Measurements from ENCODE around the gene LTB4R. TPM values are rescaled to one million over a fixed set of nuclear protein-coding genes. Genes with fewer than 3 reads are reported as not detected.

Gene LTB4R
- total RNA-seq, 2 donors from 2014 or later = 5.6 TPM

GRCh38 chr14:24277606-24278321, 33.5 kb upstream of the LTB4R start:
- intact Hi-C loops (cut with DNase I) = no loop called here

GRCh38 chr14:24278424-24278823, 32.9 kb upstream of the LTB4R start:
- intact Hi-C loops (cut with DNase I) = no loop called here
- DNase-seq (ENCODE audit: low spot score) = no peak

More at GRCh38 chr14:24277606-24278321, 33.5 kb upstream of the LTB4R start:
- DNase-seq (ENCODE audit: low spot score) = no peak

GRCh38 chr14:24279301-24280186, 31.8 kb upstream of the LTB4R start:
- no peak for DNase-seq (ENCODE audit: low spot score)
- intact Hi-C loops (cut with DNase I) = no loop called here

- no peak for DNase-seq (ENCODE audit: low spot score)
- intact Hi-C loops (cut with DNase I) = no loop called here
Measured at GRCh38 chr14:24280797-24281460, 30.4 kb upstream of the LTB4R start.

GRCh38 chr14:24281636-24282035, 29.7 kb upstream of the LTB4R start:
- DNase-seq (ENCODE audit: low spot score) = no peak
- intact Hi-C loops (cut with DNase I) = no loop called here

GRCh38 chr14:24282736-24283135, 28.6 kb upstream of the LTB4R start:
- no peak for DNase-seq (ENCODE audit: low spot score)
- intact Hi-C loops (cut with DNase I) = no loop called here

GRCh38 chr14:24283796-24284460, 27.4 kb upstream of the LTB4R start:
- no peak for DNase-seq (ENCODE audit: low spot score)
- intact Hi-C loops (cut with DNase I) = no loop called here

- intact Hi-C loops (cut with DNase I) = no loop called here
- DNase-seq (ENCODE audit: low spot score) = no peak
Measured at GRCh38 chr14:24284501-24285035, 26.7 kb upstream of the LTB4R start.

- intact Hi-C loops (cut with DNase I) = no loop called here
- DNase-seq (ENCODE audit: low spot score) = no peak
Measured at GRCh38 chr14:24285351-24285750, 26.0 kb upstream of the LTB4R start.

GRCh38 chr14:24286996-24287395, 24.3 kb upstream of the LTB4R start:
- intact Hi-C loops (cut with DNase I) = no loop called here
- no peak for DNase-seq (ENCODE audit: low spot score)

- intact Hi-C loops (cut with DNase I) = no loop called here
- no peak for DNase-seq (ENCODE audit: low spot score)
Measured at GRCh38 chr14:24289649-24290280, 21.5 kb upstream of the LTB4R start.

GRCh38 chr14:24290746-24291145, 20.6 kb upstream of the LTB4R start:
- intact Hi-C loops (cut with DNase I) = no loop called here
- no peak for DNase-seq (ENCODE audit: low spot score)

GRCh38 chr14:24291446-24292117, 19.7 kb upstream of the LTB4R start:
- intact Hi-C loops (cut with DNase I) = no loop called here
- no peak for DNase-seq (ENCODE audit: low spot score)

- DNase-seq (ENCODE audit: low spot score) = no peak
- intact Hi-C loops (cut with DNase I) = no loop called here
Measured at GRCh38 chr14:24292118-24292807, 19.0 kb upstream of the LTB4R start.

GRCh38 chr14:24293525-24293924, 17.8 kb upstream of the LTB4R start:
- DNase-seq (ENCODE audit: low spot score) = no peak
- intact Hi-C loops (cut with DNase I) = no loop called here

- no peak for DNase-seq (ENCODE audit: low spot score)
- intact Hi-C loops (cut with DNase I) = loop anchor here in 1 of 2 donors (2.0 kb wide), 1 partner anchor 54 kb away; the partner anchor contains the start of gene TINF2
Measured at GRCh38 chr14:24296341-24297157, 14.8 kb upstream of the LTB4R start.

Data from posterior vena cava (tissue), 2 donors.